Activated B cell treated with CpG ODN at 0.5 μM for 24 hours (primary cell): ENCODE measurements around the gene GRM4. TPM values are rescaled to one million over a fixed set of nuclear protein-coding genes. Genes with fewer than 3 reads are reported as not detected.

Experiments
- ATAC-seq: fragments of 200-7000 bp; cut with Tn5 transposase; one replicate; pipeline ENCODE4 v1.10.0; 2021; ENCODE audit warnings: low read depth, mild to moderate bottlenecking, moderate library complexity
- CTCF ChIA-PET: fragments of 350-600 bp; sonication (Branson Sonifier 250); formaldehyde crosslinking; loops from one replicate; lab custom pipeline; 2021; ENCODE audit warnings: antibody characterized with exemption; lab: Charles Lee
- POLR2A ChIA-PET: fragments of 350-600 bp; sonication (Branson Sonifier 250); formaldehyde crosslinking; loops from one replicate; lab custom pipeline; 2021; ENCODE audit warnings: antibody characterized with exemption; lab: Charles Lee
- DNase-seq: peaks from one replicate; pipeline ENCODE4 v3.0.0; 2022
- H3K27ac Mint-ChIP-seq: one replicate; pipeline ENCODE4 v1.8.0; 2020; ENCODE audit warnings: mixed read lengths
- H3K27me3 Mint-ChIP-seq: one replicate; pipeline ENCODE4 v1.8.0; 2021; ENCODE audit warnings: mixed read lengths
- H3K36me3 Mint-ChIP-seq: one replicate; pipeline ENCODE4 v1.8.0; 2021; ENCODE audit warnings: low read depth, mixed read lengths
- H3K4me1 Mint-ChIP-seq: one replicate; pipeline ENCODE4 v1.8.0; 2021; ENCODE audit warnings: mixed read lengths
- H3K4me3 Mint-ChIP-seq: one replicate; pipeline ENCODE4 v1.8.0; 2020; ENCODE audit warnings: mild to moderate bottlenecking, mixed read lengths
- H3K9me3 Mint-ChIP-seq: one replicate; pipeline ENCODE4 v1.8.0; 2020; ENCODE audit warnings: mixed read lengths
- intact Hi-C: fragments of 100-400 bp; cut with micrococcal nuclease; formaldehyde crosslinking; loops from one replicate; pipeline ENCODE4 v1.15.1; 2024
- total RNA-seq: library from RNA; stranded (reverse); gene quantifications from 2 replicates; pipeline ENCODE4 v1.2.3, GENCODE V29; 2022
- TF ChIP-seq, protein P1 (sequence below): fragments of 200-600 bp; IDR thresholded peaks from one replicate; pipeline ENCODE4 v1.8.0; 2022; ENCODE audit warnings: antibody characterized with exemption, mild to moderate bottlenecking

Gene GRM4
- total RNA-seq, 1 donor from 2014 or later = not detected

DNA sequence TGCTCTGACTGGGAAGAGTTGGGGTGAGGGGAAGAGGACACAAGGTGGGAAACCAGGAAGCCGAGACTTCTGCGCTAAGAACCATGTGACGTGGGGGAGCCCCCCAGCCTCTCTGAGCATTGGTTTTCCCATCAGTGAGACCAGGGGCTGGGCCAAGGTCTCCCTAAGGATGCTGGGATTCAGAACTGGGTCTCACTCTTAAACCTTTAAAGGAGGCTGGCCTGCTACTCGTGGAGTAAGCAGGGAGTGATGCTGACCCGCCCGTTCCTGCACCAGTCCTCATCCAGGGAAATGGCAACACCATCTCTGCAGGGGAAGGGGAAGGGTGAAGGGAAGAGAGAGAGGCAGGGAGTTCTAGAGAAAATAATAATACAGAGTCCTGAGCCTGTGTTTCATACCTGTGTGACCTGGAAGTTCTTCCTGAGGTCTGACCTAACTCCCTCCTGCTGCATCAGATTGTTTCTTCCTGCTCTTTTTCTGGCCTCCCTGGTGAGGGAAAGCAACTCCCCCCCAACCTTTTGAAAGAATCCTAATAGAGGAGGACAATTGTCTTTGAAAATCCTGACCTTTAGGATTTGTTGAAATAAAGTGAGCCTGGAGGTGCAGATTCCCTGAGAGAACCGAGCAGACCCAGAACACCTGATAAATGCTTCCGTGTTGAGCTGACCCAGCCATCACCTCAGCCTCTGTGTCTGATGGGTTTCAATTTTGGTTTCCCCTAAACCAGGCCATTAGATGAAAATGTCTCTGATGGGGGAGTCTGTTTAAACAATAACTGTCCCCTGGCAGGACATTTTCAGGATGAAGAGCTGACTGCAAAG lies 3.0 kb upstream of the GRM4 start:
- DNase-seq (no peak), ATAC-seq (no peak)
- CTCF ChIA-PET = interaction anchor here (0.6 kb wide), 1 partner anchor 347 kb away, joined by 3 read pairs; no protein-coding TSS in a partner anchor
- no peak overlapping the region for H3K27ac Mint-ChIP-seq
- TF ChIP-seq, protein P1, sequence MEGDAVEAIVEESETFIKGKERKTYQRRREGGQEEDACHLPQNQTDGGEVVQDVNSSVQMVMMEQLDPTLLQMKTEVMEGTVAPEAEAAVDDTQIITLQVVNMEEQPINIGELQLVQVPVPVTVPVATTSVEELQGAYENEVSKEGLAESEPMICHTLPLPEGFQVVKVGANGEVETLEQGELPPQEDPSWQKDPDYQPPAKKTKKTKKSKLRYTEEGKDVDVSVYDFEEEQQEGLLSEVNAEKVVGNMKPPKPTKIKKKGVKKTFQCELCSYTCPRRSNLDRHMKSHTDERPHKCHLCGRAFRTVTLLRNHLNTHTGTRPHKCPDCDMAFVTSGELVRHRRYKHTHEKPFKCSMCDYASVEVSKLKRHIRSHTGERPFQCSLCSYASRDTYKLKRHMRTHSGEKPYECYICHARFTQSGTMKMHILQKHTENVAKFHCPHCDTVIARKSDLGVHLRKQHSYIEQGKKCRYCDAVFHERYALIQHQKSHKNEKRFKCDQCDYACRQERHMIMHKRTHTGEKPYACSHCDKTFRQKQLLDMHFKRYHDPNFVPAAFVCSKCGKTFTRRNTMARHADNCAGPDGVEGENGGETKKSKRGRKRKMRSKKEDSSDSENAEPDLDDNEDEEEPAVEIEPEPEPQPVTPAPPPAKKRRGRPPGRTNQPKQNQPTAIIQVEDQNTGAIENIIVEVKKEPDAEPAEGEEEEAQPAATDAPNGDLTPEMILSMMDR = no peak
- POLR2A ChIA-PET = no interaction called here
- H3K36me3 Mint-ChIP-seq = no peaks in the 10 kb centered on the region
- H3K9me3 Mint-ChIP-seq = no peaks in the 10 kb centered on the region
- H3K4me3 Mint-ChIP-seq = no peak overlapping the region
- peaks cover 48% of the 10 kb centered on the region for H3K27me3 Mint-ChIP-seq
- peaks cover 15% of the 10 kb centered on the region for H3K4me1 Mint-ChIP-seq
- intact Hi-C loops = no loop called here

DNA sequence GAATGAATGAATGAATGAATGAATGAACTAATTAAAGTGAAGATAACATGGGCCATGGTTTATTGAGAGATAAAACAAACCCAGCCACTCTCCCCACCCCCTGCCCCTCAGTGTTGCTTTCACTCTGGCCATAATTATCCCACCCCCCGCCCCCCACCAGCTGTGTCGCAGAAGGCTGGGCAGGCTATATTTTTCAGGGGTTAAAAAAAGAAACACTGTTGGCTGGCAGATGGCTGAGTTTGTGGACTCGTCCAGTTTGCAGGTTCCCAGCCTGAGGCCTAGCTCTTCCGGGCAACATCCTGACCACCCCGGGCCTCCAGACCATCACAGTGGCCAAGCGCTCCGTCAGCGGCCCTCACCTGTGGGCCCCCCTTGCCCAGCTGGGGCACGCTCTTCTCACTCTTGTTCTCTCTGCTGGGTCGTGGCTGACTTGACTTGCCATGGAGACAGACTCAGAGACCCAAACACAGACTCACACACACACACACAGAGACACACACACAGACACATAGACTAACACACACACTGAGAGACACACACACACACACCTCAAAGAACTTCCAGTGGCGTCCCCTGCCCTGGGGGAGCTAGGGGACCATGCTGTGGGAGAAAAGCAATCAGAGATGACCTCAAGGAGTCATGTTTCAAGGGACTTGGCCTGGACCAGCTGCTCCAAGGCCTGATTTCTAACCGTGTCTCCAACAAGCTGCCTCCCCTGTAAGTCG lies 2.2 kb upstream of the GRM4 start:
- intact Hi-C loops = no loop called here
- Mint-ChIP-seq H3K9me3 (no peaks in the 10 kb centered on the region), H3K4me3 (no peak overlapping the region), H3K36me3 (no peaks in the 10 kb centered on the region), H3K4me1 (peaks cover 17% of the 10 kb centered on the region), H3K27ac (no peak overlapping the region), H3K27me3 (peaks cover 49% of the 10 kb centered on the region)
- CTCF ChIA-PET = interaction anchor here (0.6 to 0.9 kb wide), 2 partner anchors 93 to 347 kb away, joined by 3 read pairs; no protein-coding TSS in a partner anchor
- TF ChIP-seq, protein P1 = no peak
- DNase-seq (no peak), ATAC-seq (no peak)
- POLR2A ChIA-PET = no interaction called here

DNA sequence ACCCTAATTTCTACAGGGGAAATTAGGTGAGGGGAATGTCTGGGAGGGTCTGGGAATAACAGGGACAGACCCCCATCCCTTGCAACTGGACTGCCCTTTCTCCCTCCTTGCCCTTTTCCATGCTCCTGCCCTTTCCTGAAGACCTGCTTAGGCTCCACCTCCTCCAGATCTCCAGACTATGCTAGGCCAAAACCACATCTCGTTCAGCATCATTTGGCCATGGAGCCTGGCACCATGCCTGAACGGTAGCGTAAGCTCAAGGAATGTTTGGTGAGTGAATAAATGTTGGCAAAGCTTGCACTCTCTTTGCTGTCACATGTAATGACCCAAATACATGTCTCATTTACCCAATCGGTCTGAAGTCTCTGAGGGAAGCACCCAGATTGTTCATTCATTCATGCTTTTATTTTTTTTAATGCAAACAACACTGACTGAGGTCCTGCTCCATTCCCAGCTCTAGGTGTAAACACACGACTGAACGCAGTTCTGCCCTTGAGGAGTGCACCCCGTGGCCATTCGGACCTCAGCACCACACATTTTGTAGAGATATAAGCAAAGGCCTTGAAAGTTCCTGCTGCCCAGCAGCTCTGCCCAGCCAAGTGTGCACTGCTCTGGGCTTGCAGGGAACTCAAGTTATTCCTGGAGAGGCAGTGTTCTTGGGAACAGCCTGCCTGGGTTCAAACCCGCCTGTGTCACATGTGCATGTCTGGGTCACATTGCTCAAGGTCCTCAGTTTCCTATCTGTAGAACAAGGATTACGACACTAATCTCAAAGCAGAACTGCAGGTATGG lies 1.1 kb upstream of the GRM4 start:
- H3K9me3 Mint-ChIP-seq = no peaks in the 10 kb centered on the region
- POLR2A ChIA-PET = no interaction called here
- H3K4me3 Mint-ChIP-seq = no peak overlapping the region
- ATAC-seq (no peak), DNase-seq (no peak)
- TF ChIP-seq, protein P1 = no peak
- peaks cover 50% of the 10 kb centered on the region for H3K27me3 Mint-ChIP-seq
- no peak overlapping the region for H3K27ac Mint-ChIP-seq
- CTCF ChIA-PET = no interaction called here
- intact Hi-C loops = no loop called here
- H3K36me3 Mint-ChIP-seq = no peaks in the 10 kb centered on the region
- peaks cover 18% of the 10 kb centered on the region for H3K4me1 Mint-ChIP-seq

DNA sequence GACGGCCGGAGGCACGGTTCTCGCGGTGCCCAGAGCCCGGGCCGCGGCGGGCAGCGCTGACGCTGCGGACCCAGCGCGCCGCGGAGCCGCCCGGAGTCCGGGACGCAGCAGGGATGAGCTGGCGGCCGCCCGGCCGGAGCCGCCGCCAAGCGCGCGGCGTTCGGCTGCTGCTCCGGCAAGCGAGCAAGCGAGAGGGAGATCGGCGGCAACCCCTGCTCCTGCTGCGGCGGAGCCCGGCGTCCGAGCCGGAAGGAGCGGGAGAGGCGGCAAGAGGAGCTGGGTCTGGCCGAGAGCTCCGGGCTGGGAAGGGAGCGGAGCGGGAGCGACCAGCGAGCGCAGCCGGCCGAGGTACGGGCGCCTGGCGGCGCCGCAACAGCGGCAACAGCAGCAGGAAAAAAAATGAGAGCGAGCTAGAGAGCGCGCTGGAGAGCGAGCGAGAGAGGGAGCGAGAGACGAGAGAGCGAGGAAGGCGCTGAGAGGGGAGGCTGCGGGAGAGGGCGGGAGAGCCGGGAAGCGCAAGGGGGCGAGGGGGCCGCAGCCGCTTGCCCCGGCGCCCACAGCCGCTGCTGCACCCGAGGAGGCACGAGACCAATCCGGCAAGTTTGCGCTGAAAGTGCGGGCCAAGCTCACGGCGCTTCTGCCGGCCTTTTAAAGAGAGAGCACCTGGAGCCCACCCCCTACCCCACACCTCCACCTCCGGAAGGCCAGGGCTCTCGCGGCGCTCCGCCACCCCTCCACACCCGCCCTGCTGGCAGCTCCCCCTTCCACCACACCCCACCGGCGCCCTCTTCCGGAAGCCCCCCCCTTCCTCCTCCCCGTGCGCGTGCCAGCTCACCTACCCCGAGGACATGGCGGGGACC lies 496 bp downstream of the GRM4 start:
- Mint-ChIP-seq H3K4me3 (peak overlapping the region; percentile 74), H3K4me1 (peaks cover 20% of the 10 kb centered on the region), H3K27ac (no peak overlapping the region), H3K36me3 (no peaks in the 10 kb centered on the region), H3K9me3 (no peaks in the 10 kb centered on the region), H3K27me3 (peaks cover 52% of the 10 kb centered on the region)
- intact Hi-C loops = no loop called here
- ChIA-PET POLR2A (interaction anchor here (0.6 to 0.7 kb wide), 3 partner anchors 13 to 306 kb away, joined by 5 to 10 read pairs (median 8); no protein-coding TSS in a partner anchor), CTCF (interaction anchor here (1.1 to 1.8 kb wide), 2 partner anchors 9 to 400 kb away, joined by 4 to 5 read pairs; no protein-coding TSS in a partner anchor)
- ATAC-seq (peak; percentile 38), DNase-seq (peak; percentile 26)
- TF ChIP-seq, protein P1 = no peak
